ENCODE data around the gene DOHH.

DNA sequence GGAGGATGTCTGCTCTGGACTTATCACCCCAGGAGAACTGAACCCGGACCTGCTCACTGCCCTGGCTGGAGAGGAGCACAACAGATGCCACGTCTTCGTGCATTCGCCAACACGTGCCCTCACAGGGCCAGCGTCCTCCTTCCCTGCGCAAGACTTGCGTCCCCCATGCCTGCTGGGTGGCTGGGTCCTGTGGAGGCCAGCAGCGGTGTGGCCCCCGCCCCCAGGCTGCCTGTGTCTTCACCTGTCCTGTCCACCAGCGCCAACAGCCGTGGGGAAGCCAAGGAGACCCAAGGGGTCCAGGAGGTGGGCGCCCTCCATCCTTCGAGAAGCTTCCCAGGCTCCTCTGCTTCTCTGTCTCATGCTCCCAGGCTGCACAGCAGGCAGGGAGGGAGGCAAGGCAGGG, 35.1 kb upstream of the DOHH start:
- TF ChIP-seq, protein P1, sequence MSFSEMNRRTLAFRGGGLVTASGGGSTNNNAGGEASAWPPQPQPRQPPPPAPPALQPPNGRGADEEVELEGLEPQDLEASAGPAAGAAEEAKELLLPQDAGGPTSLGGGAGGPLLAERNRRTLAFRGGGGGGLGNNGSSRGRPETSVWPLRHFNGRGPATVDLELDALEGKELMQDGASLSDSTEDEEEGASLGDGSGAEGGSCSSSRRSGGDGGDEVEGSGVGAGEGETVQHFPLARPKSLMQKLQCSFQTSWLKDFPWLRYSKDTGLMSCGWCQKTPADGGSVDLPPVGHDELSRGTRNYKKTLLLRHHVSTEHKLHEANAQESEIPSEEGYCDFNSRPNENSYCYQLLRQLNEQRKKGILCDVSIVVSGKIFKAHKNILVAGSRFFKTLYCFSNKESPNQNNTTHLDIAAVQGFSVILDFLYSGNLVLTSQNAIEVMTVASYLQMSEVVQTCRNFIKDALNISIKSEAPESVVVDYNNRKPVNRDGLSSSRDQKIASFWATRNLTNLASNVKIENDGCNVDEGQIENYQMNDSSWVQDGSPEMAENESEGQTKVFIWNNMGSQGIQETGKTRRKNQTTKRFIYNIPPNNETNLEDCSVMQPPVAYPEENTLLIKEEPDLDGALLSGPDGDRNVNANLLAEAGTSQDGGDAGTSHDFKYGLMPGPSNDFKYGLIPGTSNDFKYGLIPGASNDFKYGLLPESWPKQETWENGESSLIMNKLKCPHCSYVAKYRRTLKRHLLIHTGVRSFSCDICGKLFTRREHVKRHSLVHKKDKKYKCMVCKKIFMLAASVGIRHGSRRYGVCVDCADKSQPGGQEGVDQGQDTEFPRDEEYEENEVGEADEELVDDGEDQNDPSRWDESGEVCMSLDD (tag by site-specific recombination; IDR thresholded peaks at IDR 0.05) = no peak
- TF ChIP-seq ZNF76 (tag by site-specific recombination; IDR thresholded peaks at IDR 0.05; ENCODE audit: borderline replicate concordance, low read depth) (no peak), SP2 (tag by site-specific recombination; IDR thresholded peaks at IDR 0.05) (no peak), ZNF223 (tag by site-specific recombination; IDR thresholded peaks at IDR 0.05) (no peak), ZNF660 (tag by site-specific recombination; IDR thresholded peaks at IDR 0.05) (no peak), ZNF146 (tag by site-specific recombination; IDR thresholded peaks at IDR 0.05) (no peak)
- TF ChIP-seq, protein P2, sequence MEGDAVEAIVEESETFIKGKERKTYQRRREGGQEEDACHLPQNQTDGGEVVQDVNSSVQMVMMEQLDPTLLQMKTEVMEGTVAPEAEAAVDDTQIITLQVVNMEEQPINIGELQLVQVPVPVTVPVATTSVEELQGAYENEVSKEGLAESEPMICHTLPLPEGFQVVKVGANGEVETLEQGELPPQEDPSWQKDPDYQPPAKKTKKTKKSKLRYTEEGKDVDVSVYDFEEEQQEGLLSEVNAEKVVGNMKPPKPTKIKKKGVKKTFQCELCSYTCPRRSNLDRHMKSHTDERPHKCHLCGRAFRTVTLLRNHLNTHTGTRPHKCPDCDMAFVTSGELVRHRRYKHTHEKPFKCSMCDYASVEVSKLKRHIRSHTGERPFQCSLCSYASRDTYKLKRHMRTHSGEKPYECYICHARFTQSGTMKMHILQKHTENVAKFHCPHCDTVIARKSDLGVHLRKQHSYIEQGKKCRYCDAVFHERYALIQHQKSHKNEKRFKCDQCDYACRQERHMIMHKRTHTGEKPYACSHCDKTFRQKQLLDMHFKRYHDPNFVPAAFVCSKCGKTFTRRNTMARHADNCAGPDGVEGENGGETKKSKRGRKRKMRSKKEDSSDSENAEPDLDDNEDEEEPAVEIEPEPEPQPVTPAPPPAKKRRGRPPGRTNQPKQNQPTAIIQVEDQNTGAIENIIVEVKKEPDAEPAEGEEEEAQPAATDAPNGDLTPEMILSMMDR (tag by site-specific recombination; IDR thresholded peaks at IDR 0.05) = no peak
- TF ChIP-seq, protein P3, sequence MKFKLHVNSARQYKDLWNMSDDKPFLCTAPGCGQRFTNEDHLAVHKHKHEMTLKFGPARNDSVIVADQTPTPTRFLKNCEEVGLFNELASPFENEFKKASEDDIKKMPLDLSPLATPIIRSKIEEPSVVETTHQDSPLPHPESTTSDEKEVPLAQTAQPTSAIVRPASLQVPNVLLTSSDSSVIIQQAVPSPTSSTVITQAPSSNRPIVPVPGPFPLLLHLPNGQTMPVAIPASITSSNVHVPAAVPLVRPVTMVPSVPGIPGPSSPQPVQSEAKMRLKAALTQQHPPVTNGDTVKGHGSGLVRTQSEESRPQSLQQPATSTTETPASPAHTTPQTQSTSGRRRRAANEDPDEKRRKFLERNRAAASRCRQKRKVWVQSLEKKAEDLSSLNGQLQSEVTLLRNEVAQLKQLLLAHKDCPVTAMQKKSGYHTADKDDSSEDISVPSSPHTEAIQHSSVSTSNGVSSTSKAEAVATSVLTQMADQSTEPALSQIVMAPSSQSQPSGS (tag by site-specific recombination; IDR thresholded peaks at IDR 0.05; ENCODE audit: low read depth) = no peak

Measured in HEK293 (cell line).